HepG2 (cell line): ENCODE measurements around the gene ARMC3. TPM values are rescaled to one million over a fixed set of nuclear protein-coding genes. Genes with fewer than 3 reads are reported as not detected.

Experiments
- ATF7 ChIP-seq, 2 experiments: fragments of 450-650 bp in 1 of 2; sonication (generic) in 1 of 2; formaldehyde crosslinking in 1 of 2; IDR thresholded peaks; 2 replicates each; pipeline versions ENCODE4 v1.4.0 to v1.6.1; 2016 to 2020; ENCODE audit warnings: antibody characterized with exemption in 1 of 2, mild to moderate bottlenecking in 1 of 2, missing genetic modification reagents in 1 of 2
- BCL6 ChIP-seq: IDR thresholded peaks from 2 replicates; pipeline ENCODE4 v1.6.1; 2016; ENCODE audit warnings: missing genetic modification reagents, missing compliant biosample characterization
- CBX5 ChIP-seq: sonication (generic); formaldehyde crosslinking; IDR thresholded peaks from 2 replicates; pipeline ENCODE4 v1.4.0; 2020; ENCODE audit warnings: missing genetic modification reagents, borderline replicate concordance
- EP300 ChIP-seq, 3 experiments: sonication (generic) in 1 of 3; formaldehyde crosslinking in 1 of 3; IDR thresholded peaks; 2 replicates each; pipeline versions ENCODE4 v1.5.1 to v1.6.1; 2011 to 2020; ENCODE audit warnings: low read depth in 2 of 3, low read length in 2 of 3, borderline replicate concordance in 1 of 3, improper control_type of control experiment in 1 of 3, mild to moderate bottlenecking in 1 of 3, missing genetic modification reagents in 1 of 3, moderate library complexity in 1 of 3
- ETV5 ChIP-seq: IDR thresholded peaks from 2 replicates; pipeline ENCODE4 v1.6.1; 2018; ENCODE audit warnings: missing biosample characterization, missing genetic modification reagents, inconsistent platforms, borderline replicate concordance
- FLYWCH1 ChIP-seq: sonication (generic); formaldehyde crosslinking; IDR thresholded peaks from 2 replicates; pipeline ENCODE4 v1.8.1; 2023; ENCODE audit warnings: mild to moderate bottlenecking, missing genetic modification reagents
- FOXA1 ChIP-seq, 2 experiments: fragments of 450-650 bp in 1 of 2; sonication (generic) in 1 of 2; formaldehyde crosslinking in 1 of 2; IDR thresholded peaks; 2 replicates each; pipeline versions ENCODE4 v1.4.0 to v1.6.1; 2016 to 2020; ENCODE audit warnings: missing genetic modification reagents in 1 of 2
- GABPA ChIP-seq, 2 experiments: IDR thresholded peaks; 2 replicates each; pipeline ENCODE4 v1.6.1; 2011 to 2016; ENCODE audit warnings: low read depth in 2 of 2, low read length in 1 of 2, missing biosample characterization in 1 of 2, missing genetic modification characterization in 1 of 2
- GABPB1 ChIP-seq: IDR thresholded peaks from 2 replicates; pipeline ENCODE4 v1.6.1; 2016; ENCODE audit warnings: mild to moderate bottlenecking, missing genetic modification reagents, moderate library complexity, missing compliant biosample characterization
- HDAC2 ChIP-seq: sonication (generic); formaldehyde crosslinking; IDR thresholded peaks from 2 replicates; pipeline ENCODE4 v1.4.0; 2020; ENCODE audit warnings: missing genetic modification reagents
- MIXL1 ChIP-seq: IDR thresholded peaks from 2 replicates; pipeline ENCODE4 v1.6.1; 2016
- NCOA2 ChIP-seq: sonication (generic); formaldehyde crosslinking; IDR thresholded peaks from 2 replicates; pipeline ENCODE4 v1.8.0; 2022; ENCODE audit warnings: inconsistent platforms
- NR2C2 ChIP-seq: sonication (generic); formaldehyde crosslinking; IDR thresholded peaks from 2 replicates; pipeline ENCODE4 v1.4.0; 2020; ENCODE audit warnings: missing genetic modification reagents, mild to moderate bottlenecking, moderate library complexity, borderline replicate concordance
- PBX2 ChIP-seq: IDR thresholded peaks from 2 replicates; pipeline ENCODE4 v1.6.1; 2016; ENCODE audit warnings: control low read depth
- SETDB1 ChIP-seq: sonication (generic); formaldehyde crosslinking; IDR thresholded peaks from 2 replicates; pipeline ENCODE4 v1.5.1; 2020; ENCODE audit warnings: missing genetic modification reagents, mild to moderate bottlenecking, borderline replicate concordance
- SOX13 ChIP-seq, 3 experiments: fragments of 450-650 bp in 1 of 3; sonication (generic) in 1 of 3; formaldehyde crosslinking in 1 of 3; IDR thresholded peaks in 2 of 3; conservative IDR thresholded peaks in 1 of 3; 2 replicates each; pipeline versions ENCODE4 v1.5.0 to v1.6.1; 2016 to 2020; ENCODE audit warnings: antibody characterized with exemption in 1 of 3, mild to moderate bottlenecking in 1 of 3, missing compliant biosample characterization in 1 of 3, missing genetic modification reagents in 1 of 3, moderate library complexity in 1 of 3
- SOX5 ChIP-seq: IDR thresholded peaks from 2 replicates; pipeline ENCODE4 v1.6.1; 2016; ENCODE audit warnings: borderline replicate concordance
- TCF7 ChIP-seq: sonication (generic); IDR thresholded peaks from 2 replicates; pipeline ENCODE4 v1.6.1; 2016; ENCODE audit warnings: antibody characterized with exemption, low read depth
- ZNF609 ChIP-seq: sonication (generic); formaldehyde crosslinking; IDR thresholded peaks from 2 replicates; pipeline ENCODE4 v1.4.0; 2020; ENCODE audit warnings: mild to moderate bottlenecking, missing genetic modification reagents, borderline replicate concordance
- ZNF644 ChIP-seq: IDR thresholded peaks from 2 replicates; pipeline ENCODE4 v1.6.1; 2016; ENCODE audit warnings: low read depth
- ZNF737 ChIP-seq: sonication (generic); formaldehyde crosslinking; IDR thresholded peaks from 2 replicates; pipeline ENCODE4 v1.5.0; 2020; ENCODE audit warnings: missing genetic modification reagents, mild to moderate bottlenecking, borderline replicate concordance
- polyA plus RNA-seq, 8 experiments: library from polyadenylated mRNA; depleted of rRNA in 3 of 8; stranded (reverse) in 7 of 8; unstranded in 1 of 8; fragments of >200 nt; fragmentation: Illumina TruSeq in 4 of 8; extraction: Trizol in 4 of 8; gene quantifications; 2 replicates each; pipeline versions ENCODE4 v1.2.1 to v1.2.3, GENCODE V29; 2011 to 2016; ENCODE audit warnings: low read depth in 4 of 8, missing spikeins in 1 of 8, mixed read lengths in 1 of 8; ENCODE audit not compliant: insufficient read depth in 1 of 8
- total RNA-seq, 5 experiments: library from RNA; depleted of rRNA; stranded (reverse); fragments of >200 nt; fragmentation: Illumina TruSeq; extraction: Trizol; gene quantifications; 2 replicates each; pipeline ENCODE4 v1.2.3, GENCODE V29; 2016; ENCODE audit warnings: low read depth in 1 of 5

ARMC3 gene
- total and polyA plus RNA-seq, 2 of the 13 experiments (the other 11 are each of a cell fraction or from before 2014, with no cell fraction given): not detected

- TF ChIP-seq CBX5 (CRISPR knock-in tag) (no peak), FLYWCH1 (CRISPR knock-in tag) (no peak), GABPB1 (CRISPR knock-in tag) (peak; percentile 51; the same call in 1 of the 2 replicates), PBX2 (CRISPR knock-in tag) (no peak), TCF7 (0 out of 2 replicates have a peak, but pooled peaks have one; percentile 13), MIXL1 (0 out of 2 replicates have a peak, but pooled peaks have one; percentile 38), SOX13 (IDR thresholded peaks at IDR 0.05) (no peak), SOX13 (CRISPR knock-in tag; conservative IDR thresholded peaks at IDR 0.05 in 1 of 2, IDR thresholded peaks at IDR 0.05 in 1 of 2) (peak in 1 of 2 experiments; percentile 48; a peak in 1 of 4 replicates), ZNF737 (CRISPR knock-in tag) (no peak), GABPA (IDR thresholded peaks at IDR 0.05; ENCODE audit: low read depth, low read length) (no peak), GABPA (CRISPR knock-in tag; IDR thresholded peaks at IDR 0.05; ENCODE audit: low read depth) (peak; percentile 76), ZNF644 (CRISPR knock-in tag) (0 out of 2 replicates have a peak, but pooled peaks have one; percentile 11), NCOA2 (CRISPR knock-in tag) (0 out of 2 replicates have a peak, but pooled peaks have one; percentile 36), ETV5 (CRISPR knock-in tag) (peak; percentile 17; the same call in 1 of the 2 replicates), HDAC2 (CRISPR knock-in tag) (peak; percentile 30; the same call in 1 of the 2 replicates), BCL6 (no peak), FOXA1 (IDR thresholded peaks at IDR 0.05) (no peak), FOXA1 (CRISPR knock-in tag; IDR thresholded peaks at IDR 0.05) (peak; percentile 54; the same call in 1 of the 2 replicates), NR2C2 (CRISPR knock-in tag) (peak; percentile 86), SETDB1 (CRISPR knock-in tag) (no peak), ATF7 (IDR thresholded peaks at IDR 0.05) (no peak), ATF7 (CRISPR knock-in tag; IDR thresholded peaks at IDR 0.05) (no peak), EP300 (IDR thresholded peaks at IDR 0.05; ENCODE audit: low read depth in 2 of 2, low read length in 2 of 2) (peak in 1 of 2 experiments; percentile 38; a peak in 2 of 4 replicates), EP300 (CRISPR knock-in tag; IDR thresholded peaks at IDR 0.05; ENCODE audit: borderline replicate concordance) (no peak), ZNF609 (CRISPR knock-in tag) (peak; percentile 23; the same call in 1 of the 2 replicates), SOX5 (CRISPR knock-in tag) (peak; percentile 25; the same call in 1 of the 2 replicates)
Observed at GRCh38 chr10:22959292-22959691, 31.4 kb downstream of the ARMC3 start (continued).
